ENCODE measurements around the gene NPAS3.

Gene NPAS3

GRCh38 chr14:33103489-33103888, 164.8 kb downstream of the NPAS3 start:
- CTCF ChIA-PET, result no interaction called here

GRCh38 chr14:33103966-33104365, 165.3 kb downstream of the NPAS3 start:
- ChIA-PET POLR2A (no interaction called here), CTCF (no interaction called here)
- DNase-seq (ENCODE audit: extremely low spot score), result no peak
- TF ChIP-seq CTCF (IDR thresholded peaks at IDR 0.05; ENCODE audit: control extremely low read depth, extremely low read depth, low read depth, missing control alignments), result no peak

More at GRCh38 chr14:33103489-33103888, 164.8 kb downstream of the NPAS3 start:
- POLR2A ChIA-PET, result no interaction called here
- TF ChIP-seq CTCF (IDR thresholded peaks at IDR 0.05; ENCODE audit: control extremely low read depth, extremely low read depth, low read depth, missing control alignments), result no peak
- no peak for DNase-seq (ENCODE audit: extremely low spot score)

- ChIA-PET CTCF (no interaction called here), POLR2A (no interaction called here)
- TF ChIP-seq CTCF (IDR thresholded peaks at IDR 0.05; ENCODE audit: control extremely low read depth, extremely low read depth, low read depth, missing control alignments), result no peak
- DNase-seq (ENCODE audit: extremely low spot score), result no peak
Measured at GRCh38 chr14:33110737-33111443, 172.2 kb downstream of the NPAS3 start.

- DNase-seq (ENCODE audit: extremely low spot score), result no peak
- ChIA-PET CTCF (no interaction called here), POLR2A (no interaction called here)
Measured at GRCh38 chr14:33114331-33114730, 175.7 kb downstream of the NPAS3 start.

GRCh38 chr14:33118668-33119067, 180.0 kb downstream of the NPAS3 start:
- no peak for TF ChIP-seq CTCF (IDR thresholded peaks at IDR 0.05; ENCODE audit: control extremely low read depth, extremely low read depth, low read depth, missing control alignments)
- POLR2A ChIA-PET, result no interaction called here
- no peak for DNase-seq (ENCODE audit: extremely low spot score)
- CTCF ChIA-PET, result interaction anchor here (1.2 kb wide), 1 partner anchor 29 kb away, joined by 3 read pairs; no protein-coding TSS in a partner anchor

More at GRCh38 chr14:33114331-33114730, 175.7 kb downstream of the NPAS3 start:
- no peak for TF ChIP-seq CTCF (IDR thresholded peaks at IDR 0.05; ENCODE audit: control extremely low read depth, extremely low read depth, low read depth, missing control alignments)

- ChIA-PET POLR2A (no interaction called here), CTCF (no interaction called here)
- no peak for DNase-seq (ENCODE audit: extremely low spot score)
- no peak for TF ChIP-seq CTCF (IDR thresholded peaks at IDR 0.05; ENCODE audit: control extremely low read depth, extremely low read depth, low read depth, missing control alignments)
Measured at GRCh38 chr14:33120341-33120740, 181.7 kb downstream of the NPAS3 start.
